Fibroblast of mammary gland (primary cell): ENCODE data around the gene GHRL.

Source experiments
- DNase-seq: peaks from one replicate; pipeline ENCODE4 v3.0.0-alpha.2; 2010; ENCODE audit warnings: low read depth
- H3K4me3 ChIP-seq: 2 replicates; pipeline ENCODE4 v1.5.1; 2011; ENCODE audit warnings: low read depth, mild to moderate bottlenecking, low read length, moderate library complexity; ENCODE audit not compliant: control insufficient read depth
- TF ChIP-seq, protein P1 (sequence below): conservative IDR thresholded peaks from 2 replicates; pipeline ENCODE4 v1.5.1; 2011; ENCODE audit warnings: low read depth, low read length, inconsistent platforms; ENCODE audit not compliant: control insufficient read depth, insufficient read depth

Gene GHRL

DNA sequence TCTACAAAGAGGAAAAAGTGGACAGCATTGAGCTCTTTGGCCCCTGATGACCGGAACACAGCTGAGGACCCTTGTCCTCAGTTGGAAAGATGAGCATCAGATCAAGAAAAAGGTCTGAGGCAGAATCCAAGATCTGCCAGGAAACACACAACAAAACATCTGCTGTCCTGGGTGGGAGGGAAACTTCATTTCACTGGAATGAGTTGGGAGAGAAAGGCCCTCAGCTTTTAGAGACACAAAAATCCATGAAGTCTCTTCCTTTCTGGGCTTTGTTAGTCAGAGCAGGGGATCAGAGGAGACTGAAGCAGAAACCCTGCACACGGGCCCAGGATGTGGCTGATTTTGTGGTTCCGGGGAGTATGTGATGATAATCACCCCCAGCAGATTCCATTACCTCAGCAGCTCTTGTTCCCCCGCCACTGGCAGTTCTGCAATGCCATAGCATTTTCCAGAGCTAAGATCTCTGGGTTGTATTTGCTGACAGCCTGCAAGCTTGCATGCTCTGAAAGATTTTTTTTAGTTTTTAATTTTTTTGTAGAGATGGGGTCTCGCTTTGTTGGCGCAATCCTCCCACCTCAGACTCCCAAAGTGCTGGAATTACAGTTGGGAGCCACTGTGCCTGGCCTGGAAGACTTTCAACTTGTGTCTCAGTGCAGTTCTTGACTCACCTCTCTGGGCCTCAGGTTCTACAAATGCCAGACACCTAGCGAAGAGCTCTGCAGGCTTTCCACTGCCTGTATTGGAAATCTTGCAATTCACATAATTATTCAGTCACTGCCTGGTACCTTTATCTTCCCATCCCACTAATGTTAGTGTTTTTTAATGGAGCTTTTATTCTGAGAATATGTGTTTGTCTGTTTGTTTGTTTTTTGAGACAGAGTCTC, 50.3 kb downstream of the GHRL start:
- peak; percentile 33 for DNase-seq

DNA sequence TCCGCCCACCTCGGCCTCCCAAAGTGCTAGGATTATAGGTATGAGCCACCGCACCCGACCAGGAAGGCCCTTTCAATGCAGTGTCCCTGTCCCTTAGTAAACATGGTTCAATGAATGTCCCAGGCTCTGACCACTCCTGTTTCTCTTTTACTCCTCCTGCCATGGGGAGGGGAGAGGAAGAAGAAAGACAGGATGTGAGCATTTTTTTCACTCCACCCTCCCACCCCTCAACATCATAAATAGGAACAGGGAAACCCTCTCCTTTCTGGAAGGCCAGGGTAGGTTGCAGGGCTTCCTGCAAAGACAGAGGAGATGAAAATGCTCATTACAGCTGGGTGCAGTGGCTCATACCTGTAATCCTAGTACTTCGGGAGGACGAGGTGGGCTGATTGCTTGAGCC, 51.9 kb downstream of the GHRL start:
- H3K4me3 ChIP-seq = no peak overlapping the region
- DNase-seq = no peak
- TF ChIP-seq, protein P1, sequence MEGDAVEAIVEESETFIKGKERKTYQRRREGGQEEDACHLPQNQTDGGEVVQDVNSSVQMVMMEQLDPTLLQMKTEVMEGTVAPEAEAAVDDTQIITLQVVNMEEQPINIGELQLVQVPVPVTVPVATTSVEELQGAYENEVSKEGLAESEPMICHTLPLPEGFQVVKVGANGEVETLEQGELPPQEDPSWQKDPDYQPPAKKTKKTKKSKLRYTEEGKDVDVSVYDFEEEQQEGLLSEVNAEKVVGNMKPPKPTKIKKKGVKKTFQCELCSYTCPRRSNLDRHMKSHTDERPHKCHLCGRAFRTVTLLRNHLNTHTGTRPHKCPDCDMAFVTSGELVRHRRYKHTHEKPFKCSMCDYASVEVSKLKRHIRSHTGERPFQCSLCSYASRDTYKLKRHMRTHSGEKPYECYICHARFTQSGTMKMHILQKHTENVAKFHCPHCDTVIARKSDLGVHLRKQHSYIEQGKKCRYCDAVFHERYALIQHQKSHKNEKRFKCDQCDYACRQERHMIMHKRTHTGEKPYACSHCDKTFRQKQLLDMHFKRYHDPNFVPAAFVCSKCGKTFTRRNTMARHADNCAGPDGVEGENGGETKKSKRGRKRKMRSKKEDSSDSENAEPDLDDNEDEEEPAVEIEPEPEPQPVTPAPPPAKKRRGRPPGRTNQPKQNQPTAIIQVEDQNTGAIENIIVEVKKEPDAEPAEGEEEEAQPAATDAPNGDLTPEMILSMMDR = no peak

More for the DNA sequence above, 50.3 kb downstream of the GHRL start:
- TF ChIP-seq, protein P1 = no peak
- no peak overlapping the region for H3K4me3 ChIP-seq

DNA sequence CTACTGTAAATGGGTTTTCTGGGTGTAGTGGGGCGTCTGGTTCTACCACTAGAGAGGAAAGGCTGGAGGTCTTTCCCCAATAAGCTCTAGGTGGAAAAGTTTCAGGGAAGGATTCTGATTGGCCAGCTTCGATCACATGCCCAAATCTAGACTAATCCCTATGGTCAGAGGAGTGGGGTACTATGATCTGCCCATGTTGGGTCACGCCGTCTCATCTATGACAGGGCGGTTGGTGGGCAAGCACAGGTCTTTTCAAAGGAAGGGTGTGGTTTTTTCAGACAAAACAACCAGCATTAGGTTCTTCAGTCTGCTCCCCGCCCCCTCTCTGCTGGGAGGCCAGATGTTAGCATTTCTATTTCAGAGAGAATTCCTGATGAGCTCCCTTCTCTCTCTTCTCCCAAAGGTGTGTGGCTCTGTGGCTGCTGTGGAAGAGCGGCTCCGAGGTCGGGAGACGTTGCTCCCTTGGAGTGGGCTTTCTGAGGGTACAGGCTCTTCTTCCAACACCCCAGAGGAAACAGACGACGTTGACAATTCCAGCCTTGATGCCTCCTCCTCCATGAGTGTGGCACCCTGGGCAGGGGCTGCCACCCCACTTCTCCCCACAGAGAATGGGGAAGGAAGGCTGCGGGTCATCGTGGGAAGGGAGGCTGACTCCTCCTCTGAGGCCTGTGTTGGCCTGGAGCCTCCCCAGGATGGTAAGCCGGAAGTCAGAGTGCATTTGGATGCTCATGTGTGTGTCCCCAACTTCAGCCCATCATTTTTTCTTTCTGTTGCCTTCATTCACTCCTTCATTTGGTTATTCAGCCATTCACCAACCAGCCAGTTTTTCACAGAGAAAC, 54.2 kb downstream of the GHRL start:
- TF ChIP-seq, protein P1 = no peak
- H3K4me3 ChIP-seq = no peak overlapping the region
- no peak for DNase-seq
